ENCODE results near the gene ANGPTL5. TPM values are rescaled to one million over a fixed set of nuclear protein-coding genes. Genes with fewer than 3 reads are reported as not detected.

The ANGPTL5 gene
- total RNA-seq, 1 experiment from 2014 or later, result not detected

GRCh38 chr11:101914738-101915426, 1.4 kb downstream of the ANGPTL5 start, which contains the start of gene CEP126:
TSS of gene CEP126 (plus strand) at chr11:101915010. CDS start at chr11:101915285, 275 bp downstream.
- DNase-seq, result peak; percentile 91
- Histone ChIP-seq H3K36me3 (replicated peaks; ENCODE audit: control insufficient read depth, insufficient read depth, low read length) (no peaks in the 10 kb centered on the region), H3K4me3 (ENCODE audit: insufficient read depth, low read depth, low read length) (peak within 1 kb of the TSS; percentile 71), H3K27me3 (ENCODE audit: control insufficient read depth, insufficient read depth, low read length) (no peaks in the 10 kb centered on the region)

DNA sequence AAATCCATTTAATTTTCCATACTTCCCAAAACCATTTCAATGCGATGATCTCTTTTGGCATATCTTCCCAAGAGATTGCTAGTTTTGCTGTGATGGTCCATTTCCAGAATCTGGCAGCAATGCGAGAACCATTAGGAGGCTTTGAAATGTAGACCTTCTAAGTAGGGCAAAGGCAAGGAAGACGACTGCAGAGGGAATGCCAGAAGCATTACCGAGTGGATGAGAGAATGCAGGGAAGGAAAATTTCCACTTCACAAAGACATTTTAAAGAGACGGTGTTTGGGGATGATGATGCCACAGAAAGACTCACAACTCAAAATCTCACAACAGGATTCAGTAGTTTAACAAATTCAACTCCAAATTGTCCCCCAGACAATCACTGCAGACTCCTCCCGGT, 2.0 kb downstream of the ANGPTL5 start:
- no peak for DNase-seq
- peak overlapping the region; percentile 71 for H3K4me3 ChIP-seq (ENCODE audit: insufficient read depth, low read depth, low read length)
- H3K27me3 ChIP-seq (ENCODE audit: control insufficient read depth, insufficient read depth, low read length), result no peaks in the 10 kb centered on the region
- H3K36me3 ChIP-seq (replicated peaks; ENCODE audit: control insufficient read depth, insufficient read depth, low read length), result no peaks in the 10 kb centered on the region

GRCh38 chr11:101913656-101914055, 2.7 kb downstream of the ANGPTL5 start:
- H3K4me3 ChIP-seq (ENCODE audit: insufficient read depth, low read depth, low read length), result no peak overlapping the region
- DNase-seq, result no peak
- H3K27me3 ChIP-seq (ENCODE audit: control insufficient read depth, insufficient read depth, low read length), result no peaks in the 10 kb centered on the region
- no peaks in the 10 kb centered on the region for H3K36me3 ChIP-seq (replicated peaks; ENCODE audit: control insufficient read depth, insufficient read depth, low read length)

DNA sequence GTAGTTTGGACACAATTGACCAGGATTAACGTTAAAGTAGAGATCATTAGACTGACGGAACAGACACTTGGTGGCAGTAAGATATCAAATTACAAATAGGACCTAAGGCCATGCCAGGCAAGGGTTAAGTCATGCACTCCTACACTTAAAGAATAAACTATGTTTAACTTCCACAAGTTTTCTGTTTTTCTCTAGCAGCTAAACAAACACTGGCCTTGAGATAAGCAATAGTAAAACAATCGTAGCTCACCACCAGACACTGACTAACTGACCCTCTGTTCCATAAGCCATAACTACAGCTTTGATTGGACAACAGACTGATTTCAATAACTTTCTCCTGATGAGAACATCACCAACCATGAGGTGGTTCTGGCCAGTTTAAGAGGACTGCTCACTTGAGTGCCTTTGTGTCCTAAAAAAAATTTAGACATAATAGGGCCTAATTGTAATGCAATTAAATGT, 3.5 kb downstream of the ANGPTL5 start:
- no peak for DNase-seq
- H3K36me3 ChIP-seq (replicated peaks; ENCODE audit: control insufficient read depth, insufficient read depth, low read length), result no peaks in the 10 kb centered on the region
- H3K4me3 ChIP-seq (ENCODE audit: insufficient read depth, low read depth, low read length), result no peak overlapping the region
- H3K27me3 ChIP-seq (ENCODE audit: control insufficient read depth, insufficient read depth, low read length), result no peaks in the 10 kb centered on the region

DNA sequence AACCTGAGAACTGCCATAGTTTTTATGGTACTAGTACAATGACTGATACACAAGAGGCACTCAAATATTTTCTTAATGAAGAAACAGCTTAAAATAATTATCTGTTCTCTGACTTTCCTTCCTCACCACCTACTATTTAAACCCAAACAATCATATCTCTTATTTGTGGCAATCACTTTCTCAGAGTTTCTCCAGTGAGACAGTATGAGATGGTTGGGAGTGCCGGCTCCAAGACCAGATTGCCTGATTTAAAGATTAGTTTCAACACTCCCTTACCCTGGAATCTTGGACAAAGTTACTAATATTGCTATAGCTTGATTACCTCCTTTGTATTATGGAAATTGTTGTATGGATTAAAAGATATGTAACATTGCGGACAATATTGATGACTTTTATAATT, 7.2 kb downstream of the ANGPTL5 start:
- Histone ChIP-seq H3K36me3 (replicated peaks; ENCODE audit: control insufficient read depth, insufficient read depth, low read length) (no peaks in the 10 kb centered on the region), H3K27me3 (ENCODE audit: control insufficient read depth, insufficient read depth, low read length) (no peaks in the 10 kb centered on the region), H3K4me3 (ENCODE audit: insufficient read depth, low read depth, low read length) (no peak overlapping the region)
- DNase-seq, result no peak

GRCh38 chr11:101907815-101908214, 8.5 kb downstream of the ANGPTL5 start:
- no peak for DNase-seq
- Histone ChIP-seq H3K27me3 (ENCODE audit: control insufficient read depth, insufficient read depth, low read length) (no peaks in the 10 kb centered on the region), H3K36me3 (replicated peaks; ENCODE audit: control insufficient read depth, insufficient read depth, low read length) (no peaks in the 10 kb centered on the region), H3K4me3 (ENCODE audit: insufficient read depth, low read depth, low read length) (no peak overlapping the region)

DNA sequence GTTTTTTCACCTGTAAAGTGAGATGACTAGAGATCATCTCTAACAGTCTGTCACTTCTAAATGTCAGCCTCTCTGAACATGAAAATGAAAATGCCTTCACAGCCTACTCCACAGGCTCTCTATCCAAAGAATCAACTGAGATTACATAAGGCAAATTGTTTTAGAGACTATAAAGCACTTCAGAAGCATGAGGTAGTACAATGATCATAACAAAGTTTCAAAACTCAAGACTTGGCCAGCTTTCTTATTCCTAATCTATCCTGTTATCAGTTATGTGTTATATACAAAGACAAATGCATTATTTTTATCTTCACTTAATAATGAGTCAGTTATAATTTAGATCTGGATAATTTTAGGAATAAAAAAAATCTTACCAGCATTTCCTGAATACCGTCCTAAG, 21.8 kb downstream of the ANGPTL5 start:
- Histone ChIP-seq H3K4me3 (ENCODE audit: insufficient read depth, low read depth, low read length) (no peak overlapping the region), H3K27me3 (ENCODE audit: control insufficient read depth, insufficient read depth, low read length) (no peaks in the 10 kb centered on the region), H3K36me3 (replicated peaks; ENCODE audit: control insufficient read depth, insufficient read depth, low read length) (no peaks in the 10 kb centered on the region)
- no peak for DNase-seq

DNA sequence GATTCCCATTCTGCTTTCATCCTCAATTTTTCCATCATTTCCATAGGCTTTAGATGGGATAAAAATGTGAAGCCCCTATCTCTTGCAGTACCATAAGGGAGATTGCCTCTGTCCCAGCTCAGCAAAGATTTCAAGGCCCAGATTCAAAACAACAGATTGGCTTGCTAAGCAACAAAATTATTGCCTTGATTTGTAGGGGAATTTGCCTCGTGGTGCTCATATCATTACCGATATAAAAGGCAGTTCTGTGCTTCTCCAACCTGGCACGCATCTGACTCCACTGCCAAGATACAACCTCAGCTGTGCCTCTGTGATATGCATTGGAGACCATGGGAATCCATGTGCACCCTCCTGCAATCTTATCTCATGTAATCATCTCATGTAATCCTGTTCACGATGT, 26.6 kb downstream of the ANGPTL5 start:
- no peak overlapping the region for H3K4me3 ChIP-seq (ENCODE audit: insufficient read depth, low read depth, low read length)
- DNase-seq, result no peak
- H3K36me3 ChIP-seq (replicated peaks; ENCODE audit: control insufficient read depth, insufficient read depth, low read length), result no peaks in the 10 kb centered on the region
- H3K27me3 ChIP-seq (ENCODE audit: control insufficient read depth, insufficient read depth, low read length), result no peaks in the 10 kb centered on the region

DNA sequence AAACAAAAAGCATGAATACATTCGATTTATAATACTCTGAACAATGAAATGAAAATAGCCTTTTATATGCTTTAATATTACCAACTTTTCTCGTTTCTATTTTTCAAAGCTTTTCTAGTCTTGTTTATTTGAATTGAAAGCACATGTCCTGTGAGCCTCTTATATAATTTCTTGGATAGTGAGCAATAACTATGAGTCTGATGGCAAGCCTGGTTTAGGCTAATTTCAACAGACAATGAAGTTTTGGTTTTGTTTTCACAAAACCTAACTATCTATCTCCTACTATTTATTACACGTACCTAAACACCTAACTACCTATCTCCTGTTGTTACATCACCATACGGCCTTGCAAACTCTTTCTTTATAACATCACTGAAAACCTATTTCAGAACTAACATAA, 30.7 kb downstream of the ANGPTL5 start:
- H3K4me3 ChIP-seq (ENCODE audit: insufficient read depth, low read depth, low read length), result no peak overlapping the region

GRCh38 chr11:101881586-101881985, 34.7 kb downstream of the ANGPTL5 start:
- DNase-seq, result no peak

More for the DNA sequence above, 30.7 kb downstream of the ANGPTL5 start:
- Histone ChIP-seq H3K27me3 (ENCODE audit: control insufficient read depth, insufficient read depth, low read length) (no peaks in the 10 kb centered on the region), H3K36me3 (replicated peaks; ENCODE audit: control insufficient read depth, insufficient read depth, low read length) (no peaks in the 10 kb centered on the region)
- DNase-seq, result no peak

DNA sequence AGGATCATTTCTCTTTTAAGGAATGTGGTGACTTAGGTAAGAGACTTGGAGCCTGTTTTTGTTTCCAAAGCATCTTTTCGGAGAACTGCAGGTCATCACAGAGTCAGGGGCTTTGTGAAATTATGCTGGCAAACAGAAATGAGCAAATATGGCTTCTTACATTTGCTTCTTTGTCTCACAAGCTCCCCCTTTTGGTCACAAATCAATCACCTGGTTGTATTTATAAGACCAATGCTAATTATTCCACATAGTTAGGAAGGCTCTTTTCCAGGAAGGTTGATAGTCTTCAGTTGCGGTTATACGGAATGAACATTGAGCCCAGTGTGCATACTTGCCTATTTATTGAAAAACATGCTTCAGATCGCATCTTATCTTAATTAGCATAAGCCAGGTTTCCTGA, 36.1 kb downstream of the ANGPTL5 start:
- H3K27me3 ChIP-seq (ENCODE audit: control insufficient read depth, insufficient read depth, low read length), result no peaks in the 10 kb centered on the region
- no peaks in the 10 kb centered on the region for H3K36me3 ChIP-seq (replicated peaks; ENCODE audit: control insufficient read depth, insufficient read depth, low read length)
- H3K4me3 ChIP-seq (ENCODE audit: insufficient read depth, low read depth, low read length), result no peak overlapping the region
- no peak for DNase-seq

More at GRCh38 chr11:101881586-101881985, 34.7 kb downstream of the ANGPTL5 start:
- H3K4me3 ChIP-seq (ENCODE audit: insufficient read depth, low read depth, low read length), result no peak overlapping the region
- no peaks in the 10 kb centered on the region for H3K36me3 ChIP-seq (replicated peaks; ENCODE audit: control insufficient read depth, insufficient read depth, low read length)
- H3K27me3 ChIP-seq (ENCODE audit: control insufficient read depth, insufficient read depth, low read length), result no peaks in the 10 kb centered on the region

GRCh38 chr11:101872171-101872882, 44.0 kb downstream of the ANGPTL5 start:
- H3K27me3 ChIP-seq (ENCODE audit: control insufficient read depth, insufficient read depth, low read length), result no peaks in the 10 kb centered on the region
- no peak for DNase-seq
- H3K4me3 ChIP-seq (ENCODE audit: insufficient read depth, low read depth, low read length), result no peak overlapping the region
- no peaks in the 10 kb centered on the region for H3K36me3 ChIP-seq (replicated peaks; ENCODE audit: control insufficient read depth, insufficient read depth, low read length)

DNA sequence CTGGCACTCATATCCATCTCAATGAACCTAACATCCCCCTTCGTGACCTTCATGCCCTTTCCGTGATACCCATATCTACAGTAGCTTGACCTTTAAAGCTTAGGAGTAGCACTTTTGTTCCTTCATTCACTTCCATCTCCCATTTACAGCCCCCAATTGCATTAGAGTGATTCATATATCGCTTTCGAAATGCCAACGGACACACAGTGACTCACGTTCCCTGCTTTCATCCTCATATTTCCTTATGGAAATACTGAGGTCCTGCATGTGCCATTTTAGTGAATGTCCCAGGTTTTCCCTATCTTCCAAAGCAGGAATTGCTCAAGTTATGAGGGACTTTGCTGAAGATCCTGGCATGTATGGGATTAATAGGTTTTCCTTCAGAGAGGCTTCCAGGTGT, 45.8 kb downstream of the ANGPTL5 start:
- Histone ChIP-seq H3K4me3 (ENCODE audit: insufficient read depth, low read depth, low read length) (no peak overlapping the region), H3K27me3 (ENCODE audit: control insufficient read depth, insufficient read depth, low read length) (no peaks in the 10 kb centered on the region), H3K36me3 (replicated peaks; ENCODE audit: control insufficient read depth, insufficient read depth, low read length) (no peaks in the 10 kb centered on the region)
- no peak for DNase-seq

- DNase-seq, result no peak
- H3K36me3 ChIP-seq (replicated peaks; ENCODE audit: control insufficient read depth, insufficient read depth, low read length), result no peaks in the 10 kb centered on the region
- H3K27me3 ChIP-seq (ENCODE audit: control insufficient read depth, insufficient read depth, low read length), result no peaks in the 10 kb centered on the region
- no peak overlapping the region for H3K4me3 ChIP-seq (ENCODE audit: insufficient read depth, low read depth, low read length)
These were observed 48.4 kb downstream of the ANGPTL5 start for GRCh38 chr11:101867951-101868350.
